OCI-LY1 (cell line): Measurements from ENCODE around the gene NUDT14.

Source experiments
- CTCF ChIP-seq: fragments of 200-600 bp; sonication (generic), shearing (Covaris generic); IDR thresholded peaks from 2 replicates; pipeline ENCODE4 v1.5.1; 2017; ENCODE audit warnings: mild to moderate bottlenecking, antibody characterized with exemption, low read length, moderate library complexity, mixed read lengths
- EZH2 ChIP-seq: fragments of 200-600 bp; sonication (generic), shearing (Covaris generic); IDR thresholded peaks from 2 replicates; pipeline ENCODE4 v1.8.0; 2017; ENCODE audit warnings: borderline replicate concordance, mixed run types, mild to moderate bottlenecking, antibody characterized with exemption, low read length, moderate library complexity, mixed read lengths

GRCh38 chr14:105141026-105141425, 40.1 kb downstream of the NUDT14 start:
- TF ChIP-seq CTCF (no peak), EZH2 (no peak)
